Fibroblast of lung (primary cell): ENCODE data around the gene MYH13. TPM values are rescaled to one million over a fixed set of nuclear protein-coding genes. Genes with fewer than 3 reads are reported as not detected.

Experiments used
- DNase-seq, 2 donors: peaks; one replicate each; pipeline versions ENCODE4 v3.0.0 to v3.0.0-alpha.2; 2010; ENCODE audit warnings: low read depth in 2 of 2
- H2AFZ ChIP-seq: 2 replicates; pipeline ENCODE4 v1.5.1; 2012; ENCODE audit warnings: low read length, control low read depth, inconsistent platforms
- H3K27ac ChIP-seq: 2 replicates; pipeline ENCODE4 v1.5.1; 2011; ENCODE audit warnings: low read length, control low read depth; ENCODE audit not compliant: insufficient read depth
- H3K27me3 ChIP-seq: 2 replicates; pipeline ENCODE4 v1.5.1; 2011; ENCODE audit warnings: mild to moderate bottlenecking, low read length; ENCODE audit not compliant: control insufficient read depth, insufficient read depth
- H3K36me3 ChIP-seq: 2 replicates; pipeline ENCODE4 v1.5.1; 2011; ENCODE audit warnings: low read length; ENCODE audit not compliant: control insufficient read depth, insufficient read depth
- H3K4me1 ChIP-seq: 2 replicates; pipeline ENCODE4 v1.5.1; 2011; ENCODE audit warnings: low read length; ENCODE audit not compliant: control insufficient read depth, insufficient read depth; ENCODE audit errors: extremely low read depth
- H3K4me2 ChIP-seq: 2 replicates; pipeline ENCODE4 v1.5.1; 2011; ENCODE audit warnings: low read length, control low read depth; ENCODE audit not compliant: insufficient read depth; ENCODE audit errors: extremely low read depth
- H3K4me3 ChIP-seq, 4 experiments: fragments of 200-600 bp in 1 of 4; sonication (generic) in 1 of 4; replicated peaks in 1 of 4; 2 replicates each; pipeline ENCODE4 v1.5.1; 2011 to 2016; ENCODE audit warnings: low read length in 4 of 4, low read depth in 3 of 4, mild to moderate bottlenecking in 3 of 4, control low read depth in 2 of 4, inconsistent platforms in 1 of 4, mixed read lengths in 1 of 4; ENCODE audit not compliant: insufficient read depth in 1 of 4; ENCODE audit errors: control extremely low read depth in 1 of 4
- H3K79me2 ChIP-seq: 2 replicates; pipeline ENCODE4 v1.5.1; 2012; ENCODE audit warnings: mild to moderate bottlenecking, low read length, inconsistent platforms; ENCODE audit not compliant: control insufficient read depth, insufficient read depth
- H3K9ac ChIP-seq: 2 replicates; pipeline ENCODE4 v1.5.1; 2011; ENCODE audit warnings: mild to moderate bottlenecking, low read length, control low read depth; ENCODE audit not compliant: insufficient read depth
- H3K9me3 ChIP-seq: 2 replicates; pipeline ENCODE4 v1.5.1; 2012; ENCODE audit warnings: low read depth, low read length; ENCODE audit not compliant: control insufficient read depth, insufficient read depth
- H4K20me1 ChIP-seq: 2 replicates; pipeline ENCODE4 v1.5.1; 2011; ENCODE audit warnings: low read length; ENCODE audit not compliant: control insufficient read depth, insufficient read depth; ENCODE audit errors: extremely low read depth
- CTCF ChIP-seq, 2 donors: IDR thresholded peaks in 1 of 2; conservative IDR thresholded peaks in 1 of 2; 1 replicate in 1 of 2; 2 replicates in 1 of 2; pipeline ENCODE4 v1.5.1; 2011 to 2012; ENCODE audit warnings: low read length in 2 of 2, control low read depth in 1 of 2, inconsistent platforms in 1 of 2, low read depth in 1 of 2, mild to moderate bottlenecking in 1 of 2
- EZH2 ChIP-seq: IDR thresholded peaks from 2 replicates; pipeline ENCODE4 v1.5.1; 2012; ENCODE audit warnings: low read length, control low read depth, mild to moderate bottlenecking; ENCODE audit errors: missing control alignments
- polyA minus RNA-seq: library from RNA; depleted of rRNA, polyadenylated mRNA; stranded (reverse); fragments of >200 nt; gene quantifications from 2 replicates; pipeline ENCODE4 v1.2.3, GENCODE V29; 2011; ENCODE audit warnings: low replicate concordance
- polyA plus RNA-seq, 2 donors: library from polyadenylated mRNA; depleted of rRNA in 1 of 2; stranded (reverse) in 1 of 2; unstranded in 1 of 2; fragments of >200 nt; gene quantifications; 2 replicates each; pipeline ENCODE4 v1.2.1, GENCODE V29; 2011 to 2012; ENCODE audit warnings: missing spikeins in 1 of 2
- total RNA-seq: library from RNA; depleted of rRNA; stranded (reverse); fragments of >200 nt; gene quantifications from 2 replicates; pipeline ENCODE4 v1.2.1, GENCODE V29; 2014

Gene MYH13
- total RNA-seq (not detected in 2 replicates), polyA plus RNA-seq (not detected in 2 replicates), polyA minus RNA-seq (not detected in 2 replicates)
- not detected in 2 replicates for polyA plus RNA-seq (2012)

GRCh38 chr17:10372906-10373305, at the start of gene MYH13:
TSS of gene MYH13 (minus strand) at chr17:10373006. CDS start at chr17:10364530, 8,476 bp downstream.
- Histone ChIP-seq H4K20me1 (no peaks in the 10 kb centered on the region), H3K4me2 (no peak within 1 kb of the TSS), H3K79me2 (no peaks in the 10 kb centered on the region), H3K9me3 (no peaks in the 10 kb centered on the region), H3K4me3 (no peak within 1 kb of the TSS), H3K27me3 (no peaks in the 10 kb centered on the region), H3K27ac (no peak within 1 kb of the TSS), H3K36me3 (no peaks in the 10 kb centered on the region), H3K4me1 (no peaks in the 10 kb centered on the region), H2AFZ (no peak within 1 kb of the TSS), H3K9ac (no peak within 1 kb of the TSS)
- no peak for DNase-seq
- TF ChIP-seq EZH2 (no peak), CTCF (conservative IDR thresholded peaks at IDR 0.05 in 1 of 2, IDR thresholded peaks at IDR 0.05 in 1 of 2; ENCODE audit: low read depth in 1 of 2, low read length in 2 of 2) (no peak)

- no peak within 1 kb of the TSS for H2AFZ ChIP-seq
- no peaks in the 10 kb centered on the region for H4K20me1 ChIP-seq
- no peak within 1 kb of the TSS for H3K27ac ChIP-seq
- H3K27me3 ChIP-seq: no peaks in the 10 kb centered on the region
- no peaks in the 10 kb centered on the region for H3K4me1 ChIP-seq
- no peak within 1 kb of the TSS for H3K9ac ChIP-seq
- no peak within 1 kb of the TSS for H3K4me2 ChIP-seq
- H3K9me3 ChIP-seq: no peaks in the 10 kb centered on the region
- H3K36me3 ChIP-seq: no peaks in the 10 kb centered on the region
- TF ChIP-seq CTCF (conservative IDR thresholded peaks at IDR 0.05 in 1 of 2, IDR thresholded peaks at IDR 0.05 in 1 of 2; ENCODE audit: low read depth in 1 of 2, low read length in 2 of 2) (no peak), EZH2 (no peak)
- H3K4me3 ChIP-seq: no peak within 1 kb of the TSS
- no peaks in the 10 kb centered on the region for H3K79me2 ChIP-seq
- DNase-seq: no peak
Measured at GRCh38 chr17:10421900-10422542, 49.2 kb upstream of the MYH13 start, which contains the start of gene MYH8. TSS of gene MYH8 (minus strand) at chr17:10421950. CDS start at chr17:10420227, 1,723 bp downstream.

GRCh38 chr17:10421211-10421610, 48.4 kb upstream of the MYH13 start:
- Histone ChIP-seq H3K9me3 (no peaks in the 10 kb centered on the region), H3K9ac (no peak overlapping the region), H3K27ac (no peak overlapping the region), H3K27me3 (no peaks in the 10 kb centered on the region), H3K4me2 (no peak overlapping the region), H3K79me2 (no peaks in the 10 kb centered on the region), H3K4me1 (no peaks in the 10 kb centered on the region), H4K20me1 (no peaks in the 10 kb centered on the region), H3K4me3 (no peak overlapping the region), H2AFZ (no peak overlapping the region), H3K36me3 (no peaks in the 10 kb centered on the region)
- no peak for DNase-seq
- no peak for TF ChIP-seq CTCF (conservative IDR thresholded peaks at IDR 0.05 in 1 of 2, IDR thresholded peaks at IDR 0.05 in 1 of 2; ENCODE audit: low read depth in 1 of 2, low read length in 2 of 2)
- no peak for TF ChIP-seq EZH2
